ENCODE results near the gene IL15. TPM values are rescaled to one million over a fixed set of nuclear protein-coding genes. Genes with fewer than 3 reads are reported as not detected.
"Not testable (repeated sequence)": the region's sequence is repeated elsewhere in the genome, so short reads cannot be mapped to it uniquely, and the experiment has no call there.

The IL15 gene
- total RNA-seq, 2 donors from 2014 or later, result 2.7 to 4.9 TPM

- H3K27me3 ChIP-seq, result no peaks in the 10 kb centered on the region
- intact Hi-C loops (cut with DNase I), result no loop called here
- H3K36me3 ChIP-seq, result no peaks in the 10 kb centered on the region
- no peak overlapping the region for H3K4me3 ChIP-seq
- TF ChIP-seq CTCF (IDR thresholded peaks at IDR 0.05), result no peak
- H3K4me1 ChIP-seq, result peaks cover 4% of the 10 kb centered on the region
- no peaks in the 10 kb centered on the region for H3K9me3 ChIP-seq
- H3K9ac ChIP-seq (ENCODE audit: low read depth in 2 of 2, low read length in 2 of 2), result no peak overlapping the region
- H3K27ac ChIP-seq, result no peak overlapping the region
- no peak for DNase-seq
These were observed 49.9 kb downstream of the IL15 start for GRCh38 chr4:141686146-141686775.

- intact Hi-C loops (cut with DNase I), result no loop called here
- DNase-seq, result no peak
- no peaks in the 10 kb centered on the region for H3K27me3 ChIP-seq
- no peaks in the 10 kb centered on the region for H3K36me3 ChIP-seq
- no peak overlapping the region for H3K27ac ChIP-seq
- H3K9ac ChIP-seq (ENCODE audit: low read depth in 2 of 2, low read length in 2 of 2), result no peak overlapping the region
- H3K4me1 ChIP-seq, result peaks cover 4% of the 10 kb centered on the region
- H3K9me3 ChIP-seq, result no peaks in the 10 kb centered on the region
- TF ChIP-seq CTCF (IDR thresholded peaks at IDR 0.05), result no peak
- no peak overlapping the region for H3K4me3 ChIP-seq
These were observed 50.5 kb downstream of the IL15 start for GRCh38 chr4:141686879-141687278.

GRCh38 chr4:141689726-141690296 lies 53.4 kb downstream of the IL15 start:
- H3K36me3 ChIP-seq; H3K4me3 ChIP-seq; H3K9ac ChIP-seq (ENCODE audit: low read depth in 2 of 2, low read length in 2 of 2); H3K9me3 ChIP-seq; H3K27ac ChIP-seq; DNase-seq; H3K27me3 ChIP-seq; intact Hi-C loops (cut with DNase I); H3K4me1 ChIP-seq: not testable (repeated sequence)

GRCh38 chr4:141691247-141691646 lies 54.9 kb downstream of the IL15 start:
- H3K9me3 ChIP-seq; H3K4me3 ChIP-seq; H3K27me3 ChIP-seq; H3K36me3 ChIP-seq; intact Hi-C loops (cut with DNase I); H3K4me1 ChIP-seq; H3K27ac ChIP-seq; DNase-seq; H3K9ac ChIP-seq (ENCODE audit: low read depth in 2 of 2, low read length in 2 of 2): not testable (repeated sequence)

GRCh38 chr4:141692081-141692480 lies 55.7 kb downstream of the IL15 start:
- TF ChIP-seq CTCF (IDR thresholded peaks at IDR 0.05), result no peak
- intact Hi-C loops (cut with DNase I), result no loop called here
- no peak overlapping the region for H3K4me3 ChIP-seq

GRCh38 chr4:141697116-141697515 lies 60.7 kb downstream of the IL15 start:
- H3K27me3 ChIP-seq, result no peaks in the 10 kb centered on the region
- TF ChIP-seq CTCF (IDR thresholded peaks at IDR 0.05), result no peak
- H3K9ac ChIP-seq (ENCODE audit: low read depth in 2 of 2, low read length in 2 of 2), result no peak overlapping the region
- intact Hi-C loops (cut with DNase I), result no loop called here
- H3K4me1 ChIP-seq, result no peaks in the 10 kb centered on the region
- DNase-seq, result no peak
- H3K4me3 ChIP-seq, result no peak overlapping the region
- no peaks in the 10 kb centered on the region for H3K36me3 ChIP-seq
- H3K27ac ChIP-seq, result no peak overlapping the region
- no peaks in the 10 kb centered on the region for H3K9me3 ChIP-seq

More at GRCh38 chr4:141692081-141692480, 55.7 kb downstream of the IL15 start:
- Histone ChIP-seq H3K27me3 (no peaks in the 10 kb centered on the region), H3K4me1 (no peaks in the 10 kb centered on the region), H3K27ac (no peak overlapping the region), H3K9me3 (no peaks in the 10 kb centered on the region), H3K9ac (ENCODE audit: low read depth in 2 of 2, low read length in 2 of 2) (no peak overlapping the region), H3K36me3 (no peaks in the 10 kb centered on the region)
- no peak for DNase-seq
